SK-N-SH treated with all-trans-retinoic acid at 6 μM for 48 hours (cell line): Measurements from ENCODE around the gene AKAP13.

Experiments
- ATAC-seq: fragments of 200-7000 bp; cut with Tn5 transposase; 3 replicates; pipeline ENCODE4 v1.9.1; 2020; ENCODE audit warnings: mild to moderate bottlenecking, moderate library complexity
- ARNTL ChIP-seq: fragments of 450-650 bp; formaldehyde crosslinking; IDR thresholded peaks from 2 replicates; pipeline ENCODE4 v1.5.0; 2020; ENCODE audit warnings: low read depth, mild to moderate bottlenecking, moderate library complexity, borderline replicate concordance
- BACH2 ChIP-seq: fragments of 250-450 bp; sonication (Bioruptor Pico); IDR thresholded peaks from 2 replicates; pipeline ENCODE4 v1.9.0; 2021; ENCODE audit warnings: mild to moderate bottlenecking, borderline replicate concordance
- CSDC2 ChIP-seq: fragments of 250-450 bp; sonication (Bioruptor Pico); IDR thresholded peaks from 2 replicates; pipeline ENCODE4 v1.5.0; 2020; ENCODE audit warnings: mild to moderate bottlenecking, moderate library complexity
- CSRNP3 ChIP-seq: fragments of 250-450 bp; sonication (Bioruptor Pico); IDR thresholded peaks from 2 replicates; pipeline ENCODE4 v1.5.1; 2021; ENCODE audit warnings: mild to moderate bottlenecking, moderate library complexity
- ESRRG ChIP-seq: fragments of 250-450 bp; sonication (Bioruptor Pico); IDR thresholded peaks from 2 replicates; pipeline ENCODE4 v1.6.1; 2021; ENCODE audit warnings: mild to moderate bottlenecking
- GLIS3 ChIP-seq: fragments of 250-450 bp; sonication (Bioruptor Pico); IDR thresholded peaks from 2 replicates; pipeline ENCODE4 v1.5.0; 2020; ENCODE audit warnings: mild to moderate bottlenecking, moderate library complexity
- OSR1 ChIP-seq: fragments of 250-450 bp; sonication (Bioruptor Pico); IDR thresholded peaks from 2 replicates; pipeline ENCODE4 v1.8.0; 2022; ENCODE audit warnings: moderate library complexity, mild to moderate bottlenecking, inconsistent platforms
- PATZ1 ChIP-seq: fragments of 250-450 bp; sonication (Bioruptor Pico); IDR thresholded peaks from 2 replicates; pipeline ENCODE4 v1.8.0; 2020; ENCODE audit warnings: mild to moderate bottlenecking, moderate library complexity, borderline replicate concordance
- PPARA ChIP-seq: fragments of 250-450 bp; sonication (Bioruptor Pico); IDR thresholded peaks from 2 replicates; pipeline ENCODE4 v1.5.0; 2020; ENCODE audit warnings: mild to moderate bottlenecking, borderline replicate concordance
- RARB ChIP-seq: fragments of 250-450 bp; sonication (Bioruptor Pico); IDR thresholded peaks from 2 replicates; pipeline ENCODE4 v1.8.0; 2021; ENCODE audit warnings: mild to moderate bottlenecking, moderate library complexity
- SNAI2 ChIP-seq: fragments of 250-450 bp; sonication (Bioruptor Pico); IDR thresholded peaks from 2 replicates; pipeline ENCODE4 v1.5.0; 2020; ENCODE audit warnings: mild to moderate bottlenecking, moderate library complexity
- TCF4 ChIP-seq: fragments of 250-450 bp; sonication (Bioruptor Pico); IDR thresholded peaks from 2 replicates; pipeline ENCODE4 v1.8.0; 2021; ENCODE audit warnings: mild to moderate bottlenecking, moderate library complexity, borderline replicate concordance
- TOX ChIP-seq: fragments of 250-450 bp; sonication (Bioruptor Pico); IDR thresholded peaks from 2 replicates; pipeline ENCODE4 v1.8.0; 2021; ENCODE audit warnings: mild to moderate bottlenecking, moderate library complexity, borderline replicate concordance
- TSHZ2 ChIP-seq: fragments of 250-450 bp; sonication (Bioruptor Pico); IDR thresholded peaks from 2 replicates; pipeline ENCODE4 v1.5.0; 2020; ENCODE audit warnings: mild to moderate bottlenecking, moderate library complexity
- ZC3H10 ChIP-seq: fragments of 250-450 bp; sonication (Bioruptor Pico); IDR thresholded peaks from 2 replicates; pipeline ENCODE4 v1.5.1; 2021; ENCODE audit warnings: mild to moderate bottlenecking, moderate library complexity
- ZFP3 ChIP-seq: fragments of 250-450 bp; sonication (Bioruptor Pico); IDR thresholded peaks from 2 replicates; pipeline ENCODE4 v1.5.0; 2020; ENCODE audit warnings: mild to moderate bottlenecking, moderate library complexity
- ZFP30 ChIP-seq: fragments of 450-650 bp; formaldehyde crosslinking; IDR thresholded peaks from 2 replicates; pipeline ENCODE4 v1.5.0; 2022; ENCODE audit warnings: mild to moderate bottlenecking, moderate library complexity
- ZNF8 ChIP-seq: fragments of 450-650 bp; formaldehyde crosslinking; IDR thresholded peaks from 2 replicates; pipeline ENCODE4 v1.5.0; 2020; ENCODE audit warnings: mild to moderate bottlenecking, moderate library complexity
- TF ChIP-seq, protein P1 (sequence below): fragments of 250-450 bp; sonication (Bioruptor Pico); IDR thresholded peaks from 2 replicates; pipeline ENCODE4 v1.5.1; 2020; ENCODE audit warnings: low read depth, mild to moderate bottlenecking, moderate library complexity

AKAP13 gene

GRCh38 chr15:85496151-85496550, 115.7 kb downstream of the AKAP13 start (continued):
- no peak for TF ChIP-seq ZFP3
- no peak for TF ChIP-seq ZC3H10 (CRISPR knock-in tag)
- TF ChIP-seq CSDC2 (CRISPR knock-in tag) = no peak
- TF ChIP-seq, all 23 proteins: peak for 0

DNA sequence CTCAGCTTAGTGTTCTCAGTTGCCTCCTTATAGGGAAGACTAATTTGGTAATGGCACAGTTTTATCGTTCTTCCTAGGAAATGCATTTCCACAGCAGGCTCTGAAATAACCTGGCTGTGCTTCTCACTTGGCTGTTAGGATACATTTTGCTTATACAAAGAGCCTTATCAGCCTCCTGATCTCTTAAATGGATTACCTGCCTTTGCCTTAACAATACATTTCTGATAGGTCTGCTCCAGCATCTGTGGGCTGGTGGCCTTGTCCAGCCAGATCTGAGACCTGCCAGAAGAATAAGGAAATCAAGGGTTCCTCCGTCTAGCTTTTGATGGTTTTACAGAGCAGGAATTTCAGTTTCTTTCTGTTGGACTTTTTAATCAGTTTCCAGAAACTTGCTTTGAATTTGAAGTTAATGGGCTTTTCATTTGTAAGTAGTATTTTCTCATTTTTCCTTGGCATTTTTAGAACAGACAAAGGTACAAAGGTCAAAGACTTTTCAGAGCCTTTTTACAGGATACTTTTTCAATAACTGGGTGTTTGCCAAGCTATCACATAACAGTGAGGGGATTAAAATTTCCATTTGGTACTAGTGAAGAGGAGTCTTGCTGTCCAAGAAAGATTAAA, 116.3 kb downstream of the AKAP13 start:
- TF ChIP-seq PPARA (no peak), SNAI2 (CRISPR knock-in tag) (no peak), ZC3H10 (CRISPR knock-in tag) (no peak), ZNF8 (CRISPR knock-in tag) (no peak), PATZ1 (CRISPR knock-in tag) (no peak), CSDC2 (CRISPR knock-in tag) (no peak), ZFP30 (CRISPR knock-in tag) (no peak), CSRNP3 (CRISPR knock-in tag) (no peak), TCF4 (CRISPR knock-in tag) (peak; percentile 50; the same call in 1 of the 2 replicates), ZFP3 (no peak), RARB (CRISPR knock-in tag) (no peak), TSHZ2 (peak; percentile 62; the same call in 1 of the 2 replicates)
- TF ChIP-seq, protein P1, sequence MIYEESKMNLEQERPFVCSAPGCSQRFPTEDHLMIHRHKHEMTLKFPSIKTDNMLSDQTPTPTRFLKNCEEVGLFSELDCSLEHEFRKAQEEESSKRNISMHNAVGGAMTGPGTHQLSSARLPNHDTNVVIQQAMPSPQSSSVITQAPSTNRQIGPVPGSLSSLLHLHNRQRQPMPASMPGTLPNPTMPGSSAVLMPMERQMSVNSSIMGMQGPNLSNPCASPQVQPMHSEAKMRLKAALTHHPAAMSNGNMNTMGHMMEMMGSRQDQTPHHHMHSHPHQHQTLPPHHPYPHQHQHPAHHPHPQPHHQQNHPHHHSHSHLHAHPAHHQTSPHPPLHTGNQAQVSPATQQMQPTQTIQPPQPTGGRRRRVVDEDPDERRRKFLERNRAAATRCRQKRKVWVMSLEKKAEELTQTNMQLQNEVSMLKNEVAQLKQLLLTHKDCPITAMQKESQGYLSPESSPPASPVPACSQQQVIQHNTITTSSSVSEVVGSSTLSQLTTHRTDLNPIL (CRISPR knock-in tag) = no peak
- TF ChIP-seq, all 23 proteins: peak for 2
- no peak for ATAC-seq

- no peak for ATAC-seq
- TF ChIP-seq GLIS3 (CRISPR knock-in tag) = no peak
Observed at GRCh38 chr15:85497172-85497569, 116.8 kb downstream of the AKAP13 start.

GRCh38 chr15:85498471-85498870, 118.1 kb downstream of the AKAP13 start:
- TF ChIP-seq ESRRG (CRISPR knock-in tag) (no peak), ZNF8 (CRISPR knock-in tag) (no peak), CSRNP3 (CRISPR knock-in tag) (no peak), RARB (CRISPR knock-in tag) (no peak), ZC3H10 (CRISPR knock-in tag) (no peak), BACH2 (CRISPR knock-in tag) (no peak), OSR1 (no peak), ZFP30 (CRISPR knock-in tag) (no peak), ARNTL (CRISPR knock-in tag) (no peak), PATZ1 (CRISPR knock-in tag) (no peak), TOX (CRISPR knock-in tag) (no peak)
- TF ChIP-seq, protein P1 (CRISPR knock-in tag) = no peak
- no peak for ATAC-seq
